ENCODE data around the gene PLPPR1. TPM values are rescaled to one million over a fixed set of nuclear protein-coding genes. Genes with fewer than 3 reads are reported as not detected.

Gene PLPPR1
- total and polyA plus RNA-seq, 2 of the 4 experiments (the other 2 are of a cell fraction) = not detected

DNA sequence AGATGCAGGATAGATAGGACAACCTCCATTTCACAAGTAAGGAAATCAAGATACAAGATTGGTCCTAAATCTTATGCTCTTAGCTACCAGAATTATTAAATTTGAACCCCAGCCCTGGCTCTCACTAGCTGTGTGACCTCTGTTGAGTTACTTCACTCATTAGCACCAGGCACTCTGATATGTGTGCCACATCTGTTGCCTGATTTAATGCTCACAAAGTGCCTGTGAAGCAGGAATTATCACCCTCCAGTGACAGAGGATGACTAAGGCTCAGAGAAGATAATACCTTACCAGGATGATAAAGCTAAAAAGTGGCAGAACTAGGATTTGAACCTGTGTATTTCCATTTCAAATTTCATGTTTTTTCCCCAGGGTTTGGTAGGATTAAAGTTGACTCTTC is 110.0 kb downstream of the PLPPR1 start:
- in situ Hi-C loops (cut with MboI; ENCODE audit: low sequenced_read_pairs) = no loop called here

More for the DNA sequence above, 110.0 kb downstream of the PLPPR1 start:
- Histone ChIP-seq H3K36me3 (ENCODE audit: control insufficient read depth, insufficient read depth, low read length) (no peaks in the 10 kb centered on the region), H3K4me1 (ENCODE audit: control insufficient read depth, insufficient read depth, low read length) (no peaks in the 10 kb centered on the region), H3K4me2 (ENCODE audit: low read depth, low read length) (no peak overlapping the region), H3K23ac (ENCODE audit: low read depth, low read length) (no peak overlapping the region), H2BK120ac (ENCODE audit: low read depth, low read length) (no peak overlapping the region), H3K9ac (ENCODE audit: low read depth, low read length) (no peak overlapping the region), H3K9me1 (ENCODE audit: insufficient read depth, low read length) (no peaks in the 10 kb centered on the region), H4K91ac (ENCODE audit: insufficient read depth, low read depth, low read length) (no peak overlapping the region), H3K79me1 (ENCODE audit: low read depth in 1 of 2, low read length in 2 of 2) (no peaks in the 10 kb centered on the region), H2BK5ac (ENCODE audit: low read depth, low read length, poor library complexity, severe bottlenecking) (no peak overlapping the region), H3K14ac (replicated peaks; ENCODE audit: low read depth, low read length) (no peak overlapping the region), H3K4ac (ENCODE audit: low read depth, low read length) (no peak overlapping the region), H4K8ac (ENCODE audit: low read depth in 2 of 2, low read length in 2 of 2) (no peak overlapping the region), H2AK9ac (replicated peaks; ENCODE audit: low read depth, low read length, poor library complexity) (no peak overlapping the region), H4K5ac (ENCODE audit: low read depth, low read length) (no peak overlapping the region), H2AFZ (replicated peaks; ENCODE audit: low read length, poor library complexity) (no peak overlapping the region), H3K27me3 (ENCODE audit: control insufficient read depth, insufficient read depth, low read length) (no peaks in the 10 kb centered on the region), H3K27ac (ENCODE audit: insufficient read depth, low read length) (no peak overlapping the region), H2AK5ac (ENCODE audit: low read depth, low read length) (no peak overlapping the region), H3K9me3 (ENCODE audit: control insufficient read depth, insufficient read depth, low read length) (0 out of 2 replicates have a peak, but pooled peaks cover 2% of the 10 kb centered on the region), H2BK15ac (ENCODE audit: low read depth, low read length) (no peak overlapping the region), H3K4me3 (ENCODE audit: insufficient read depth, low read depth, low read length) (no peak overlapping the region), H2BK20ac (ENCODE audit: low read depth, low read length) (no peak overlapping the region), H4K20me1 (ENCODE audit: insufficient read depth, low read length) (no peaks in the 10 kb centered on the region), H3K56ac (ENCODE audit: extremely low read depth, insufficient read depth, low read length) (no peak overlapping the region), H3K18ac (ENCODE audit: low read depth, low read length) (no peak overlapping the region)
- intact Hi-C loops (cut with micrococcal nuclease) = no loop called here
- dilution Hi-C loops (cut with HindIII; ENCODE audit: low sequenced_read_pairs, unreplicated experiment) = no loop called here
- CTCF ChIA-PET = no interaction called here
- BruUV-seq (replicated peaks) = no TSS peak
- DNase-seq (no peak), ATAC-seq (ENCODE audit: low read depth) (no peak)
- no peak for TF ChIP-seq RAD21 (IDR thresholded peaks at IDR 0.05; ENCODE audit: low read length)
- TF ChIP-seq, protein P1, sequence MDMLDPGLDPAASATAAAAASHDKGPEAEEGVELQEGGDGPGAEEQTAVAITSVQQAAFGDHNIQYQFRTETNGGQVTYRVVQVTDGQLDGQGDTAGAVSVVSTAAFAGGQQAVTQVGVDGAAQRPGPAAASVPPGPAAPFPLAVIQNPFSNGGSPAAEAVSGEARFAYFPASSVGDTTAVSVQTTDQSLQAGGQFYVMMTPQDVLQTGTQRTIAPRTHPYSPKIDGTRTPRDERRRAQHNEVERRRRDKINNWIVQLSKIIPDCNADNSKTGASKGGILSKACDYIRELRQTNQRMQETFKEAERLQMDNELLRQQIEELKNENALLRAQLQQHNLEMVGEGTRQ (IDR thresholded peaks at IDR 0.05; ENCODE audit: low read depth, low read length) = no peak
- TF ChIP-seq NFE2L2 (IDR thresholded peaks at IDR 0.05; ENCODE audit: low read depth, low read length) = no peak
- TF ChIP-seq, protein P2, sequence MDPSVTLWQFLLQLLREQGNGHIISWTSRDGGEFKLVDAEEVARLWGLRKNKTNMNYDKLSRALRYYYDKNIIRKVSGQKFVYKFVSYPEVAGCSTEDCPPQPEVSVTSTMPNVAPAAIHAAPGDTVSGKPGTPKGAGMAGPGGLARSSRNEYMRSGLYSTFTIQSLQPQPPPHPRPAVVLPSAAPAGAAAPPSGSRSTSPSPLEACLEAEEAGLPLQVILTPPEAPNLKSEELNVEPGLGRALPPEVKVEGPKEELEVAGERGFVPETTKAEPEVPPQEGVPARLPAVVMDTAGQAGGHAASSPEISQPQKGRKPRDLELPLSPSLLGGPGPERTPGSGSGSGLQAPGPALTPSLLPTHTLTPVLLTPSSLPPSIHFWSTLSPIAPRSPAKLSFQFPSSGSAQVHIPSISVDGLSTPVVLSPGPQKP (IDR thresholded peaks at IDR 0.05; ENCODE audit: borderline replicate concordance, low read depth, low read length) = no peak
- TF ChIP-seq, protein P3, sequence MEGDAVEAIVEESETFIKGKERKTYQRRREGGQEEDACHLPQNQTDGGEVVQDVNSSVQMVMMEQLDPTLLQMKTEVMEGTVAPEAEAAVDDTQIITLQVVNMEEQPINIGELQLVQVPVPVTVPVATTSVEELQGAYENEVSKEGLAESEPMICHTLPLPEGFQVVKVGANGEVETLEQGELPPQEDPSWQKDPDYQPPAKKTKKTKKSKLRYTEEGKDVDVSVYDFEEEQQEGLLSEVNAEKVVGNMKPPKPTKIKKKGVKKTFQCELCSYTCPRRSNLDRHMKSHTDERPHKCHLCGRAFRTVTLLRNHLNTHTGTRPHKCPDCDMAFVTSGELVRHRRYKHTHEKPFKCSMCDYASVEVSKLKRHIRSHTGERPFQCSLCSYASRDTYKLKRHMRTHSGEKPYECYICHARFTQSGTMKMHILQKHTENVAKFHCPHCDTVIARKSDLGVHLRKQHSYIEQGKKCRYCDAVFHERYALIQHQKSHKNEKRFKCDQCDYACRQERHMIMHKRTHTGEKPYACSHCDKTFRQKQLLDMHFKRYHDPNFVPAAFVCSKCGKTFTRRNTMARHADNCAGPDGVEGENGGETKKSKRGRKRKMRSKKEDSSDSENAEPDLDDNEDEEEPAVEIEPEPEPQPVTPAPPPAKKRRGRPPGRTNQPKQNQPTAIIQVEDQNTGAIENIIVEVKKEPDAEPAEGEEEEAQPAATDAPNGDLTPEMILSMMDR (conservative IDR thresholded peaks at IDR 0.05; ENCODE audit: low read depth, low read length) = no peak
- no peak for TF ChIP-seq BHLHE40 (IDR thresholded peaks at IDR 0.05; ENCODE audit: low read depth, low read length)
- no peak for TF ChIP-seq RCOR1 (IDR thresholded peaks at IDR 0.05; ENCODE audit: insufficient replicate concordance, low read length)
- no peak for TF ChIP-seq CEBPB (IDR thresholded peaks at IDR 0.05; ENCODE audit: low read depth, low read length)
- TF ChIP-seq MAZ (IDR thresholded peaks at IDR 0.05; ENCODE audit: borderline replicate concordance, low read depth, low read length) = no peak
- no peak for TF ChIP-seq CHD1 (IDR thresholded peaks at IDR 0.05; ENCODE audit: low read depth, low read length)
- no peak for TF ChIP-seq RFX5 (IDR thresholded peaks at IDR 0.05; ENCODE audit: low read depth, low read length)
- no peak for TF ChIP-seq SMC3 (IDR thresholded peaks at IDR 0.05; ENCODE audit: low read depth, low read length)
- TF ChIP-seq FOS (IDR thresholded peaks at IDR 0.05; ENCODE audit: low read depth, low read length) = no peak
- TF ChIP-seq MAFK (IDR thresholded peaks at IDR 0.05; ENCODE audit: low read depth, low read length) = no peak
- TF ChIP-seq MXI1 (IDR thresholded peaks at IDR 0.05; ENCODE audit: borderline replicate concordance, low read depth, low read length) = no peak
- POLR2A ChIA-PET (ENCODE audit: unreplicated experiment) = no interaction called here
